ENCODE data around the gene RAI14.
"Not testable (repeated sequence)": the region's sequence is repeated elsewhere in the genome, so short reads cannot be mapped to it uniquely, and the experiment has no call there.

The RAI14 gene

GRCh38 chr5:34722183-34722582 lies 66.1 kb downstream of the RAI14 start:
- TF ChIP-seq CTCF (IDR thresholded peaks at IDR 0.05; ENCODE audit: control insufficient read depth, extremely low read depth, insufficient read depth), result no peak
- H3K4me3 ChIP-seq (ENCODE audit: low read depth, low read length), result no peak overlapping the region
- DNase-seq (ENCODE audit: low read depth), result no peak

GRCh38 chr5:34724741-34725140 lies 68.6 kb downstream of the RAI14 start:
- no peak for TF ChIP-seq CTCF (IDR thresholded peaks at IDR 0.05; ENCODE audit: control insufficient read depth, extremely low read depth, insufficient read depth)

GRCh38 chr5:34727166-34727749 lies 71.1 kb downstream of the RAI14 start:
- not testable (repeated sequence) for DNase-seq (ENCODE audit: low read depth); H3K4me3 ChIP-seq (ENCODE audit: low read depth, low read length)

More at GRCh38 chr5:34724741-34725140, 68.6 kb downstream of the RAI14 start:
- H3K4me3 ChIP-seq (ENCODE audit: low read depth, low read length), result no peak overlapping the region
- DNase-seq (ENCODE audit: low read depth), result no peak

GRCh38 chr5:34728236-34728635 lies 72.1 kb downstream of the RAI14 start:
- DNase-seq (ENCODE audit: low read depth), result no peak
- no peak for TF ChIP-seq CTCF (IDR thresholded peaks at IDR 0.05; ENCODE audit: control insufficient read depth, extremely low read depth, insufficient read depth)
- no peak overlapping the region for H3K4me3 ChIP-seq (ENCODE audit: low read depth, low read length)

DNA sequence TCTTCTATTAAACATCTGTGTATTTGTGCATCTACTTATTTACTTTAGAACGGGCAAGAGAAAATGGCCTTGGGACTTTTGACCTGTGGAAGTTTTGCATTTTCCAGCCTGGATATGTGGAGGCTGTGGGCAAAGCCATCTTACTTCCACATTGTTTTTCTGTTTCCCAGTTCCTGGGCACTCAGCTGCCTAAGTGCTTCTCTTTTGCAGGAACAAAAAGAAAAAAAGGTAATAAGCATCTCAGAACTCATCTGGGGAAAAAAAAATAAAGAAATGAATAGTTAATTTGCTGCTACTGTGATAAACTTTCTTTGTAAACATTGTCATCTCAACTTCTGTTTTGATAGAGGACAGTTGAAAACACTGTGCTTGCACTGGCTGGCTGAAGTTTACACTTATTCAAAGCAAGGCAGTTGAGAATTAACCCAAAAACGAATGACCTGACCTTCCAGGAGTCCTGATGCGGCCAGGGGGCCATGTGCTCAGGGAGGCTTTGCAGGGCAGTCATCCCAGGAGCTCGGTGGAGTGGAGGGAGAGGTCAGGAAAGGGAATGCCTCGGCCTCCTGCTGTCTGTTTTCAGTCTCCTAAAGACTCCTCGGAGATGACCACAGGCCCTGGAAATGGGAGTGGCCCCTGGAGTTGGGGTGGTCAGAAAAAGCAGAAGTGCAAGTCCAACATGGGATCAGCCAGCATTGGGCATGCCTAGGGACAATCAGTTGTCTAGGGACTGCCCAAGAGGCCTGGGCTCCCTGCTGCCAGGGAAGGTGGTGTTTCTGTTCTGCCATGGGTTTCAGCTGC lies 75.5 kb downstream of the RAI14 start:
- no peak for DNase-seq (ENCODE audit: low read depth)
- no peak for TF ChIP-seq CTCF (IDR thresholded peaks at IDR 0.05; ENCODE audit: control insufficient read depth, extremely low read depth, insufficient read depth)
- H3K4me3 ChIP-seq (ENCODE audit: low read depth, low read length), result no peak overlapping the region

DNA sequence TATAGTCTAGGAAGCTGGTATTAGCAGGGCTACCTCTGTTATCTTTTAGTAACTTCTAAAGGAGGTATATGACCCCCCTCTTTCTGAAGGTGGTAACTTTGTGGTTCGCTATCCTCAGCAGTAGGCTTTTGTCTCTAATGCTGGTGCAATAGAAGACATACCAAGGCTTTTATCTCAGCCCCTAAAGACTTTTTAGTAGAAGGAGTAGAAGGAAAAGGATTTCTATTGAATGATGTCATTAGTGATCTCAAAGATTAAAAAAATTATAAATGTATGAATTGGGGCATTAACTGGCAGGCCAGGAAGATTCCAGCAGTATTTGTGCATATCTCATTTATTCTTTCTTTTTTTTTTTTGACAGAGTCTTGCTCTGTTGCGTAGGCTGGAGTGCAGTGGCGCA lies 78.2 kb downstream of the RAI14 start:
- no peak for TF ChIP-seq CTCF (IDR thresholded peaks at IDR 0.05; ENCODE audit: control insufficient read depth, extremely low read depth, insufficient read depth)
- no peak for DNase-seq (ENCODE audit: low read depth)
- H3K4me3 ChIP-seq (ENCODE audit: low read depth, low read length), result no peak overlapping the region

GRCh38 chr5:34735491-34736426 lies 79.6 kb downstream of the RAI14 start:
- no peak overlapping the region for H3K4me3 ChIP-seq (ENCODE audit: low read depth, low read length)
- DNase-seq (ENCODE audit: low read depth), result no peak
- TF ChIP-seq CTCF (IDR thresholded peaks at IDR 0.05; ENCODE audit: control insufficient read depth, extremely low read depth, insufficient read depth), result no peak

All from LNCaP clone FGC (cell line).